Measurements from ENCODE around the gene LYPD6B.
A peak's percentile ranks its signal among the peaks of the same experiment; 100 is the strongest.

DNA sequence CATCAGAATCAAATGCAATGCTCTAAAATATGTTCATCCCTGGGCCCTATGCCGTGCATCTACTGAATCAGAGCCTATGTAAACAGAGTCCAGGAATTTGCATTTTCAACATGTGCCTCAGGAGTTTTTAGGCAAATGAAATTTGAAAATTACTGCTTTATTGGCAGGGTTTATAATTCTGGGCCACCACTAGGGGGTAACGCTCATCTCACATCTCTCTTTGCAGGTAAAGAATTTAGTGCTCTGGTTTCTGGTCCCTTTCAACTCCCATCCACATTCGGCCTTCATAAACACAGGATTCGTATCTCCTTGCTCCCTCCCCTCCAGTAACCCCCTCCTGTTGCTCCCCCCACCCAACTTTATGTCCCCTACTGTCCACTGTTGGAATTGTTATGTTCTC lies 49.3 kb downstream of the LYPD6B start:
- no peak for TF ChIP-seq EZH2 (IDR thresholded peaks at IDR 0.05; ENCODE audit: borderline replicate concordance, low read depth, low read length, poor library complexity, severe bottlenecking)
- TF ChIP-seq CTCF (conservative IDR thresholded peaks at IDR 0.05; ENCODE audit: low read depth, low read length) = peak; percentile 53

All from A673 (cell line).